GM12872 (cell line): ENCODE data around the gene REG4.

Experiments used
- TF ChIP-seq, protein P1 (sequence below): IDR thresholded peaks from 3 replicates; pipeline ENCODE4 v1.5.1; 2011; ENCODE audit warnings: low read depth, mild to moderate bottlenecking, low read length, moderate library complexity; ENCODE audit not compliant: insufficient read depth

The REG4 gene

DNA sequence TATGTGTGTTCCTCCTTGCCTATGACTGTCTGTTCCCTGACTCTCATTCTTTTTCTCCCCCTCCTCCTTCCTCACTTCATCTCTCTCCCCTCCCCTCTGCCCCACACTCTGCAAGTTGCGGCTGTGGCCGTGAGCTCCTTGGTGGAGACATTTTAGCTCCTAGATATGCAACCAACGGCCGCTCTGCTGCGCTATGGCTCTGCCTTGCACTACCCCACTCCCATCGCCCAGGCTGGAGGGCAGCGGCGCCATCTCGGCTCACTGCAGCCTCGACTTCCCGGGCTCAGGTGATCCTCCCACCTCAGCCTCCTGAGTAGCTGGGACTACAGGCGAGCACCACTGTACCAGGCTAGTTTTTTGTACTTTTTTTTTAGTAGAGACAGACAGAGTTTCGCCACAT is 5.5 kb downstream of the REG4 start:
- TF ChIP-seq, protein P1, sequence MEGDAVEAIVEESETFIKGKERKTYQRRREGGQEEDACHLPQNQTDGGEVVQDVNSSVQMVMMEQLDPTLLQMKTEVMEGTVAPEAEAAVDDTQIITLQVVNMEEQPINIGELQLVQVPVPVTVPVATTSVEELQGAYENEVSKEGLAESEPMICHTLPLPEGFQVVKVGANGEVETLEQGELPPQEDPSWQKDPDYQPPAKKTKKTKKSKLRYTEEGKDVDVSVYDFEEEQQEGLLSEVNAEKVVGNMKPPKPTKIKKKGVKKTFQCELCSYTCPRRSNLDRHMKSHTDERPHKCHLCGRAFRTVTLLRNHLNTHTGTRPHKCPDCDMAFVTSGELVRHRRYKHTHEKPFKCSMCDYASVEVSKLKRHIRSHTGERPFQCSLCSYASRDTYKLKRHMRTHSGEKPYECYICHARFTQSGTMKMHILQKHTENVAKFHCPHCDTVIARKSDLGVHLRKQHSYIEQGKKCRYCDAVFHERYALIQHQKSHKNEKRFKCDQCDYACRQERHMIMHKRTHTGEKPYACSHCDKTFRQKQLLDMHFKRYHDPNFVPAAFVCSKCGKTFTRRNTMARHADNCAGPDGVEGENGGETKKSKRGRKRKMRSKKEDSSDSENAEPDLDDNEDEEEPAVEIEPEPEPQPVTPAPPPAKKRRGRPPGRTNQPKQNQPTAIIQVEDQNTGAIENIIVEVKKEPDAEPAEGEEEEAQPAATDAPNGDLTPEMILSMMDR, result no peak

DNA sequence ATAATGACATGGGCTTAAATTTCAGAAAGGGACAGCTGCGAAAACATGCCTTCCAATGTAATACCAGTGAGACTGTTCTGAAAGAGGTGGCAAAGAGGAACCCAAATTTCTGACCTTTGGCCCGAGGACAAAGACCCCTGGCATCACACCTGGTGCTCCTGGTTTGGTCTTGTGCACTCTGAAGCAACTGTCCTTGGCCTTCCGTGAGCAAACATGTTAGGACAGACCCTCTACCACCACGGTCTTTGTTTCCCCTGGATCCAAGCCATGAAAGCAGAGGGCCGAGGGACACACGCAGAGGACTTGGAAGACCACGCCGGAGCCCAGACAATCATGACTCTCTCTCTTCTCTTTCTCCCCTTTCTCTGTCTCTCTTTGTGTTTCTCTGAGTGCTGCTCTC is 6.0 kb downstream of the REG4 start:
- TF ChIP-seq, protein P1, result no peak

DNA sequence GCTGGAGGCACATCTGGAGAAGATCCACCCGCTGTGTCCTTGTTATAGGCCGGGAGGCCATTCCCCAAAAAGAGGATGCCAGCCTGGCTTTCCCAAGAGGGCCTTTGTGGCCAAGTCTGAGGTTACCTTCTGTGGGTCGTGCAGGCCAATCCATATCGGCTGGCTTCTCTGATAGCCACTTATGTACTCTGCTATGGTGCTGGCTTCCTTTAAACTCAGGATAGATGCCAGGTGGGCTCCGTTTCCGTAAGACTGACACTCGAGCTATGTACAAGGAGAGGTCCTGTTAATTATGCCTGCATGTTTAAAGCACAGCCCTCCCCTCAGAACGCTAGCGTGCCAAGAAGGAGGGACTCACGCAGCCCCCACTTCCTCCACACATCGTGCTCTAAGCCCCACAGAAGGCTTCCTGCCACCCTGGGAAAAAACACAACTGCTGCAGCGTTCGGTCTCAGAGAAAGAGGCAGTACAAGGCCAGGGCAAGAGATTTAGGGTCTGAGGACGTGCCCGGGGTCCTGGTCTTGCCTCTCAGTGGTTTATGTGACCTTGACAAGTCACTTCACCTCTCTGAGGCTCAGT is 11.6 kb downstream of the REG4 start:
- TF ChIP-seq, protein P1, result no peak

DNA sequence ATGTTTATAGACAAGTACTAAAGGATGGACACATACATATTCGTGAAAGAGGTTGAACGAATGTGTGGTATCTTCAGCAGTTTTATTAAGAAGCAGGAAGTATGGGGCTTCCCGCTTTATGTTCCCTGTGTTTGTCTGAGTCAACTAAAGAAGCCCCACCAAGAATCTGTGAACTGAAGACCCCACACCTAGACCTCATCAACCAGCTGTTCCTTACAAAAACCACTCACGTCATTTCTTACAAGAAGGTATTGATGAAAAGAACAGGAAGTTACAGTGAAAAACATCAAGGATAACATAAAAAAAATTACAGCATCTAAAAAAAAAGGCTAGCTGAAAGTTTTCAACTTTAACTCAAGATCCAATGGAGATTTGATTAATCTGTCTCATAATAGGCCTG is 12.3 kb downstream of the REG4 start:
- TF ChIP-seq, protein P1, result no peak

DNA sequence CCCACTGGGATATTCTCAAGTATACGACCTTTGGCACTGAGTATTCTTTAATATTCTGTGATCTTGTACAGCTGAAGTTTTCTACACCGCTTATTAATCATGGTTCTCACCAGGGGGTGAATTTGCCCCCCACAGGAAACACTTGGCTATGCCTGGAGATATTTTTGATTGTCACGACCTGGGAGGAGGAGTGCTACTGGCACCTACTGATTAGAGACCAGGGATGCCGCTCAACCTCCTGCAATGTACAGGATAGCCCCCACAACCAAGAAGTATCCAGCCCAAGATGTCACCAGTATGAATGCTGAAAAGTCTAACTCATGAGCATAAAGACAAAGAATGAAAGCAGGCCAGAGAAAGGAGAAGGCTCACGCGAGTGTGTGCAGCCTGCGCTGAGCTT is 13.7 kb downstream of the REG4 start:
- TF ChIP-seq, protein P1, result no peak

DNA sequence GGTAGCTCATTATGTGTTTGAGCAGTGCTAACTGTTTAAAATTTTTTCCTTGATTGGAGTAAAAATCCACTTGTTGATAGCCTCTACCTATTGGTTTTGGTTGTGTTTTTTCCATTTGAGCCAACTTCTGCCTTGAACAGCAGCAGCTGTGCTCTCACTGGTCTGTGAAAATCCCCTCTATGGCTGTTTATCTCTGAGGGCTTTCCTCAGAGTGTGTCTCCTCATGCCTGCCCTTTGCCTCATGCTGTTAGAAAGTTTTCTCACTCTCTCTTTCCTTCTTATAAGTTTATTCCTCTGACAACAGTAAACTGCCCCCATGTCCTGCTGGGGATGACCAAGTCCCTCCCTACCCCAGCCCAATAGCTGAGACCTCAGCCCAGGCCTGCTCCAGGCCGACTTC is 14.1 kb downstream of the REG4 start:
- TF ChIP-seq, protein P1, result no peak

DNA sequence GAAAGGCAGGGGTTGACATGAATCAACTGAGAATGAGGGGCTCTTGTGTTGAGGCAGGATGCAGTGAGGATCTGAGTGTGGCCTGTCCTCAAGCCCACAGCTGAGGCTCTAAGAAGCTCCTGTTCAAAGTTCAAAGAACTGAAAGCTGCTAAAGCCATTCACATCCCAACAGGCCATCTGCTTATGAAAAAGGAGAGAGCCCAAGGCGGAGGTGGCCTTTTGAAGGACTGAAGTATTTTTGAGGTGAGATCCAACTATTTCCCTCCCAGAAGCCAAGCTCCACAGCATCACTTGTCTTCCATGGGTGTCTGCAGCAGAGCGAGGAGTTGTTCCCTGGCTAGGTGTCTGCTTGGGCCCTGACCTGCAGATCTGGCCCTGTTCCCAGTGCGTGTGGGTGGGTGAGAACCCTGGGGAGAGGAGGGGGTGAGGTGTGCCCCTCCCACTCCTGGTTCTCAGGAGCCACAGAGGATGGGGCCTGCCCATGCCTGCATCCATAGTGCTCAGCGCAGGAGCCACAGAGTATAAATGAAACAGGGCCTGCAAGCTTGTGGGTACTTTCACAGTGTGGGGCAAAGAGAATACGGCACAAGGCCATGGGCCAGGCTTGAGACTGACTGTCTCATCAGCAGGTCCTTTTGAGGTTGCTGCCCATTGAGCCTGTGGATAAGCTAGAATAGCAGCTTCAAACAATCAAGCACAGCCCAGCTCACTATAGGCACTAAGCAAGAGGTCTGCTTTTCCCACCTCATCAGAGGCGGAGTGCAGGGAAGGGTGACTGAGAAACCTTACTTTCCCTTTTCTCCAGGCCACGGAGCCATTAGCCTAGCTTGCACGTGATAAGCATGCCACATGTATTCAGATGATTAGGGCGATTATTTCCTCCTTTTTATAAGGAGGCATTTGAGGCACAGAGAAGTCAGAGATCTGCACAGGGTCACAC is 15.7 kb downstream of the REG4 start:
- TF ChIP-seq, protein P1, result no peak
